ENCODE measurements around the gene STAB2. TPM values are rescaled to one million over a fixed set of nuclear protein-coding genes. Genes with fewer than 3 reads are reported as not detected.

STAB2 gene
- total RNA-seq, 1 experiment from 2014 or later = not detected

DNA sequence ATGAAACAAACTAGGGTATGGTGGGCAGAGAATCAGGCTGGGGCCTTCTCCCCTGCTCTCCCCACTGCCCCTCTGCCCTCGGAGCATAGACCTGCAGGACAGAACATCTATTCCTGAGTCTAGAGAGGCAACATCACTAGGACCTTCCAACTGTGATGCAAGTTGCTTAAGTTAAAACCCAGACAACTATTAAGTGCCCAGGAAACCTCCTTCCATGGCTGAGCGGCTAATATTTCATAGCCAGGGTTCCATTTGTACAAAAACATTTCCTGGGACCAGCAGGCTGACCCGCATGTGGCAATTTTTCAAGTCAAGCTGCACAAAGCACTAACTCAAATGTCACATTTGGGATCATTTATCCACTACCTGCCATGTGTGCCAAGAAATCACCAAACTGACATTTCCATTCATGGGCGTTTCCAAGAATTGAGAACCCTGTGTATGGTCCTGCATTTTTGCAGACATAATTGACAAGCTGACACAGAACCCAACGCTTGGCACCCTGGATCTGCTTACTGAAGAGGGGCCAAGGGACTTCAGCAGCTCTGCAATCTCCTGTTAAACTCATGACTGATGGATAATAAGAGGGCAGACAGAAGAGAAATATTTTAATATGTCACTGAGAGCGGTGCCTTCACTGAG is 221.3 kb downstream of the STAB2 start:
- H3K9ac ChIP-seq (ENCODE audit: low read length) = no peak overlapping the region
- no peak overlapping the region for H2AFZ ChIP-seq (ENCODE audit: low read depth, low read length, poor library complexity, severe bottlenecking)
- H3K4me1 ChIP-seq (ENCODE audit: control insufficient read depth in 1 of 2, insufficient read depth in 2 of 2, low read length in 2 of 2) = peaks cover 40 to 50% of the 10 kb centered on the region in 2 experiments
- peaks cover 0 to 8% of the 10 kb centered on the region in 2 experiments; a peak in 2 of 4 replicates for H3K36me3 ChIP-seq (ENCODE audit: control insufficient read depth in 1 of 2, insufficient read depth in 2 of 2, low read length in 2 of 2)
- ChIA-PET POLR2A (no interaction called here), RAD21 (ENCODE audit: low non-redundant PET in 1 of 2, low total read pairs in 2 of 2, uncharacterized antibody in 2 of 2, unreplicated experiment in 2 of 2) (no interaction called here), CTCF (no interaction called here)
- no peak overlapping the region for H3K27ac ChIP-seq (ENCODE audit: low read depth, low read length)
- no peaks in the 10 kb centered on the region for H3K9me3 ChIP-seq (ENCODE audit: control insufficient read depth in 1 of 2, insufficient read depth in 1 of 2, low read depth in 1 of 2, low read length in 2 of 2)
- DNase-seq (ENCODE audit: low read depth, low spot score) = no peak
- intact Hi-C loops (cut with micrococcal nuclease) = no loop called here
- TF ChIP-seq SRF (IDR thresholded peaks at IDR 0.05; ENCODE audit: low read depth) (no peak), EZH2phosphoT487 (IDR thresholded peaks at IDR 0.05; ENCODE audit: borderline replicate concordance) (no peak)
- H3K4me3 ChIP-seq (replicated peaks in 1 of 2; ENCODE audit: low read depth in 1 of 2, low read length in 2 of 2) = no peak overlapping the region
- no TSS peak for BruUV-seq (replicated peaks)
- peaks cover 10% of the 10 kb centered on the region; the same call in 1 of the 2 replicates for H3K79me2 ChIP-seq (ENCODE audit: insufficient read depth, low read length)
- no peak overlapping the region for H3K4me2 ChIP-seq (ENCODE audit: low read length)
- peaks cover 3% of the 10 kb centered on the region; the same call in 1 of the 2 replicates for H4K20me1 ChIP-seq (ENCODE audit: insufficient read depth)
- H3K27me3 ChIP-seq (ENCODE audit: insufficient read depth, low read length) = no peaks in the 10 kb centered on the region
- no peak for ATAC-seq
- H3K9me2 ChIP-seq (ENCODE audit: insufficient read depth) = no peaks in the 10 kb centered on the region

- no peaks in the 10 kb centered on the region for H3K9me3 ChIP-seq (ENCODE audit: control insufficient read depth in 1 of 2, insufficient read depth in 1 of 2, low read depth in 1 of 2, low read length in 2 of 2)
- ChIA-PET CTCF (no interaction called here), RAD21 (ENCODE audit: low non-redundant PET in 1 of 2, low total read pairs in 2 of 2, uncharacterized antibody in 2 of 2, unreplicated experiment in 2 of 2) (no interaction called here), POLR2A (no interaction called here)
- H3K4me1 ChIP-seq (ENCODE audit: control insufficient read depth in 1 of 2, insufficient read depth in 2 of 2, low read length in 2 of 2) = peaks cover 32 to 42% of the 10 kb centered on the region in 2 experiments
- H3K4me3 ChIP-seq (replicated peaks in 1 of 2; ENCODE audit: low read depth in 1 of 2, low read length in 2 of 2) = no peak overlapping the region
- peaks cover 10% of the 10 kb centered on the region; the same call in 1 of the 2 replicates for H3K79me2 ChIP-seq (ENCODE audit: insufficient read depth, low read length)
- H4K20me1 ChIP-seq (ENCODE audit: insufficient read depth) = peaks cover 3% of the 10 kb centered on the region; the same call in 1 of the 2 replicates
- BruUV-seq (replicated peaks) = no TSS peak
- no peak overlapping the region for H3K4me2 ChIP-seq (ENCODE audit: low read length)
- intact Hi-C loops (cut with micrococcal nuclease) = no loop called here
- peaks cover 0 to 8% of the 10 kb centered on the region in 2 experiments; a peak in 2 of 4 replicates for H3K36me3 ChIP-seq (ENCODE audit: control insufficient read depth in 1 of 2, insufficient read depth in 2 of 2, low read length in 2 of 2)
- no peak overlapping the region for H3K9ac ChIP-seq (ENCODE audit: low read length)
- TF ChIP-seq YY1 (IDR thresholded peaks at IDR 0.05; ENCODE audit: extremely low read depth, insufficient replicate concordance, low read depth, low read length) (no peak), EZH2phosphoT487 (IDR thresholded peaks at IDR 0.05; ENCODE audit: borderline replicate concordance) (no peak), POLR2AphosphoS5 (IDR thresholded peaks at IDR 0.05; ENCODE audit: low read depth, low read length) (no peak), ATF3 (IDR thresholded peaks at IDR 0.05) (no peak), POLR2A (IDR thresholded peaks at IDR 0.05; ENCODE audit: borderline replicate concordance, extremely low read depth, insufficient read depth, insufficient read length) (no peak), ZFX (IDR thresholded peaks at IDR 0.05) (no peak), SRF (IDR thresholded peaks at IDR 0.05; ENCODE audit: low read depth) (no peak), JUND (IDR thresholded peaks at IDR 0.05) (no peak), SIN3A (IDR thresholded peaks at IDR 0.05; ENCODE audit: low read depth) (no peak), TCF7L2 (IDR thresholded peaks at IDR 0.05; ENCODE audit: borderline replicate concordance, extremely low read depth, insufficient read depth, insufficient read length) (no peak)
- TF ChIP-seq, protein P1, sequence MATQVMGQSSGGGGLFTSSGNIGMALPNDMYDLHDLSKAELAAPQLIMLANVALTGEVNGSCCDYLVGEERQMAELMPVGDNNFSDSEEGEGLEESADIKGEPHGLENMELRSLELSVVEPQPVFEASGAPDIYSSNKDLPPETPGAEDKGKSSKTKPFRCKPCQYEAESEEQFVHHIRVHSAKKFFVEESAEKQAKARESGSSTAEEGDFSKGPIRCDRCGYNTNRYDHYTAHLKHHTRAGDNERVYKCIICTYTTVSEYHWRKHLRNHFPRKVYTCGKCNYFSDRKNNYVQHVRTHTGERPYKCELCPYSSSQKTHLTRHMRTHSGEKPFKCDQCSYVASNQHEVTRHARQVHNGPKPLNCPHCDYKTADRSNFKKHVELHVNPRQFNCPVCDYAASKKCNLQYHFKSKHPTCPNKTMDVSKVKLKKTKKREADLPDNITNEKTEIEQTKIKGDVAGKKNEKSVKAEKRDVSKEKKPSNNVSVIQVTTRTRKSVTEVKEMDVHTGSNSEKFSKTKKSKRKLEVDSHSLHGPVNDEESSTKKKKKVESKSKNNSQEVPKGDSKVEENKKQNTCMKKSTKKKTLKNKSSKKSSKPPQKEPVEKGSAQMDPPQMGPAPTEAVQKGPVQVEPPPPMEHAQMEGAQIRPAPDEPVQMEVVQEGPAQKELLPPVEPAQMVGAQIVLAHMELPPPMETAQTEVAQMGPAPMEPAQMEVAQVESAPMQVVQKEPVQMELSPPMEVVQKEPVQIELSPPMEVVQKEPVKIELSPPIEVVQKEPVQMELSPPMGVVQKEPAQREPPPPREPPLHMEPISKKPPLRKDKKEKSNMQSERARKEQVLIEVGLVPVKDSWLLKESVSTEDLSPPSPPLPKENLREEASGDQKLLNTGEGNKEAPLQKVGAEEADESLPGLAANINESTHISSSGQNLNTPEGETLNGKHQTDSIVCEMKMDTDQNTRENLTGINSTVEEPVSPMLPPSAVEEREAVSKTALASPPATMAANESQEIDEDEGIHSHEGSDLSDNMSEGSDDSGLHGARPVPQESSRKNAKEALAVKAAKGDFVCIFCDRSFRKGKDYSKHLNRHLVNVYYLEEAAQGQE (IDR thresholded peaks at IDR 0.05; ENCODE audit: low read depth) = no peak
- TF ChIP-seq, protein P2, sequence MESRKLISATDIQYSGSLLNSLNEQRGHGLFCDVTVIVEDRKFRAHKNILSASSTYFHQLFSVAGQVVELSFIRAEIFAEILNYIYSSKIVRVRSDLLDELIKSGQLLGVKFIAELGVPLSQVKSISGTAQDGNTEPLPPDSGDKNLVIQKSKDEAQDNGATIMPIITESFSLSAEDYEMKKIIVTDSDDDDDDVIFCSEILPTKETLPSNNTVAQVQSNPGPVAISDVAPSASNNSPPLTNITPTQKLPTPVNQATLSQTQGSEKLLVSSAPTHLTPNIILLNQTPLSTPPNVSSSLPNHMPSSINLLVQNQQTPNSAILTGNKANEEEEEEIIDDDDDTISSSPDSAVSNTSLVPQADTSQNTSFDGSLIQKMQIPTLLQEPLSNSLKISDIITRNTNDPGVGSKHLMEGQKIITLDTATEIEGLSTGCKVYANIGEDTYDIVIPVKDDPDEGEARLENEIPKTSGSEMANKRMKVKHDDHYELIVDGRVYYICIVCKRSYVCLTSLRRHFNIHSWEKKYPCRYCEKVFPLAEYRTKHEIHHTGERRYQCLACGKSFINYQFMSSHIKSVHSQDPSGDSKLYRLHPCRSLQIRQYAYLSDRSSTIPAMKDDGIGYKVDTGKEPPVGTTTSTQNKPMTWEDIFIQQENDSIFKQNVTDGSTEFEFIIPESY (IDR thresholded peaks at IDR 0.05; ENCODE audit: extremely low read depth, insufficient replicate concordance, low read length) = no peak
- no peak overlapping the region for H2AFZ ChIP-seq (ENCODE audit: low read depth, low read length, poor library complexity, severe bottlenecking)
- ATAC-seq (no peak), DNase-seq (ENCODE audit: low read depth, low spot score) (no peak)
- H3K27ac ChIP-seq (ENCODE audit: low read depth, low read length) = no peak overlapping the region
- no peaks in the 10 kb centered on the region for H3K27me3 ChIP-seq (ENCODE audit: insufficient read depth, low read length)
- no peaks in the 10 kb centered on the region for H3K9me2 ChIP-seq (ENCODE audit: insufficient read depth)
These were observed 222.1 kb downstream of the STAB2 start for GRCh38 chr12:103809154-103809553.
